GM12873 (cell line): Measurements from ENCODE around the gene MTX1.

Source experiments
- CTCF ChIP-seq: IDR thresholded peaks from 2 replicates; pipeline ENCODE4 v1.5.1; 2012; ENCODE audit warnings: low read depth, mild to moderate bottlenecking, moderate library complexity, low read length, control low read depth; ENCODE audit not compliant: insufficient read depth; ENCODE audit errors: missing control alignments

MTX1 gene

GRCh38 chr1:155173478-155174323 is 34.8 kb upstream of the MTX1 start, which contains the start of gene TRIM46:
Gene TRIM46 (plus strand): TSS chr1:155173849. CDS start chr1:155173967, 118 bp downstream.
- TF ChIP-seq CTCF = no peak

- no peak for TF ChIP-seq CTCF
Observed at GRCh38 chr1:155174324-155175280, 33.9 kb upstream of the MTX1 start.

GRCh38 chr1:155175281-155175926 is 33.1 kb upstream of the MTX1 start:
- TF ChIP-seq CTCF = no peak

GRCh38 chr1:155175927-155176371 is 32.5 kb upstream of the MTX1 start:
- peak; percentile 22 for TF ChIP-seq CTCF

GRCh38 chr1:155176544-155177071 is 31.9 kb upstream of the MTX1 start:
- TF ChIP-seq CTCF = peak; percentile 96

GRCh38 chr1:155177192-155177917 is 31.1 kb upstream of the MTX1 start:
- TF ChIP-seq CTCF = no peak
